CD4-positive, alpha-beta T cell treated with Interferon alpha-2 for 1 hour (primary cell): ENCODE measurements around the gene CBX8.

Experiments
- DNase-seq, 2 donors: peaks; one replicate each; pipeline ENCODE4 v3.0.0-alpha.2; 2020 to 2022

CBX8 gene

GRCh38 chr17:79803997-79804855 is 7.3 kb upstream of the CBX8 start:
- DNase-seq = peak; percentile 54 to 57

GRCh38 chr17:79803421-79803996 is 6.6 kb upstream of the CBX8 start:
- no peak for DNase-seq

GRCh38 chr17:79802736-79803420 is 6.0 kb upstream of the CBX8 start:
- no peak for DNase-seq

- DNase-seq = no peak
These were observed 5.3 kb upstream of the CBX8 start for GRCh38 chr17:79802039-79802735.

- DNase-seq = no peak
These were observed 4.5 kb upstream of the CBX8 start for GRCh38 chr17:79801156-79802038.

- peak; percentile 30 to 64 for DNase-seq
These were observed 3.7 kb upstream of the CBX8 start for GRCh38 chr17:79800325-79801155.

- DNase-seq = no peak
These were observed 2.9 kb upstream of the CBX8 start for GRCh38 chr17:79799538-79800324.

GRCh38 chr17:79799174-79799537 is 2.3 kb upstream of the CBX8 start:
- DNase-seq = no peak

GRCh38 chr17:79798299-79799173 is 1.7 kb upstream of the CBX8 start:
- DNase-seq = no peak

GRCh38 chr17:79797492-79798298 is 818 bp upstream of the CBX8 start:
- DNase-seq = no peak

- no peak for DNase-seq
These were observed 474 bp downstream of the CBX8 start for GRCh38 chr17:79796444-79796762.

GRCh38 chr17:79795795-79796443 is 958 bp downstream of the CBX8 start:
- no peak for DNase-seq

- DNase-seq = no peak
These were observed 2.0 kb downstream of the CBX8 start for GRCh38 chr17:79794659-79795511.

GRCh38 chr17:79793924-79794304 is 3.0 kb downstream of the CBX8 start:
- no peak for DNase-seq

- no peak for DNase-seq
These were observed 3.6 kb downstream of the CBX8 start for GRCh38 chr17:79792984-79793923.

GRCh38 chr17:79792341-79792871 is 4.5 kb downstream of the CBX8 start:
- DNase-seq = no peak
